H9 (cell line): Measurements from ENCODE around the gene RBM4B. TPM values are rescaled to one million over a fixed set of nuclear protein-coding genes. Genes with fewer than 3 reads are reported as not detected.

Experiments used
- DNase-seq: peaks from one replicate; pipeline ENCODE4 v3.0.0-alpha.2; 2017
- H2AFZ ChIP-seq: one replicate; pipeline ENCODE4 v1.6.1; 2013; ENCODE audit warnings: mild to moderate bottlenecking, low read length, control low read depth, moderate library complexity
- H2AK5ac ChIP-seq: 2 replicates; pipeline ENCODE4 v1.6.1; 2013; ENCODE audit warnings: low read length, control low read depth, mixed read lengths; ENCODE audit not compliant: insufficient read length
- H2BK120ac ChIP-seq: one replicate; pipeline ENCODE4 v1.6.1; 2013; ENCODE audit warnings: low read depth, mild to moderate bottlenecking, low read length, control low read depth, inconsistent platforms; ENCODE audit not compliant: poor library complexity, severe bottlenecking
- H2BK12ac ChIP-seq: 2 replicates; pipeline ENCODE4 v1.6.1; 2013; ENCODE audit warnings: low read length, control low read depth, mixed read lengths, low read depth; ENCODE audit not compliant: insufficient read length
- H2BK15ac ChIP-seq: 2 replicates; pipeline ENCODE4 v1.6.1; 2013; ENCODE audit warnings: low read depth, low read length, control low read depth
- H2BK20ac ChIP-seq: one replicate; pipeline ENCODE4 v1.6.1; 2013; ENCODE audit warnings: low read depth, mild to moderate bottlenecking, low read length, control low read depth, inconsistent platforms; ENCODE audit not compliant: poor library complexity, severe bottlenecking
- H2BK5ac ChIP-seq: 2 replicates; pipeline ENCODE4 v1.6.1; 2013; ENCODE audit warnings: low read length, control low read depth, mixed read lengths; ENCODE audit not compliant: insufficient read length
- H3K14ac ChIP-seq: 2 replicates; pipeline ENCODE4 v1.6.1; 2013; ENCODE audit warnings: low read length, control low read depth; ENCODE audit not compliant: insufficient read depth
- H3K18ac ChIP-seq: 2 replicates; pipeline ENCODE4 v1.6.1; 2013; ENCODE audit warnings: low read depth, mild to moderate bottlenecking, mixed read lengths, low read length, control low read depth; ENCODE audit not compliant: insufficient read length
- H3K23ac ChIP-seq: 2 replicates; pipeline ENCODE4 v1.6.1; 2013; ENCODE audit warnings: low read length, control low read depth, mixed read lengths, low read depth; ENCODE audit not compliant: insufficient read length
- H3K23me2 ChIP-seq: 2 replicates; pipeline ENCODE4 v1.6.1; 2013; ENCODE audit warnings: low read depth, mild to moderate bottlenecking, mixed read lengths, low read length, control low read depth; ENCODE audit not compliant: insufficient read length, poor library complexity, severe bottlenecking
- H3K27ac ChIP-seq: 2 replicates; pipeline ENCODE4 v1.5.1; 2013; ENCODE audit warnings: low read length, control low read depth, mixed read lengths, low read depth; ENCODE audit not compliant: insufficient read length
- H3K27me3 ChIP-seq: 2 replicates; pipeline ENCODE4 v1.6.1; 2013; ENCODE audit warnings: low read length, control low read depth, inconsistent platforms; ENCODE audit not compliant: insufficient read depth
- H3K4ac ChIP-seq: 2 replicates; pipeline ENCODE4 v1.6.1; 2013; ENCODE audit warnings: low read depth, mild to moderate bottlenecking, control low read depth, inconsistent platforms, low read length, moderate library complexity
- H3K4me1 ChIP-seq: 2 replicates; pipeline ENCODE4 v1.6.1; 2013; ENCODE audit warnings: low read length, control low read depth, inconsistent platforms; ENCODE audit not compliant: insufficient read depth
- H3K4me2 ChIP-seq: 2 replicates; pipeline ENCODE4 v1.6.1; 2013; ENCODE audit warnings: low read length, control low read depth, mixed read lengths; ENCODE audit not compliant: insufficient read length, insufficient read depth
- H3K56ac ChIP-seq: 2 replicates; pipeline ENCODE4 v1.6.1; 2013; ENCODE audit warnings: low read depth, mild to moderate bottlenecking, mixed read lengths, low read length, control low read depth; ENCODE audit not compliant: insufficient read length
- H3K79me1 ChIP-seq: 2 replicates; pipeline ENCODE4 v1.6.1; 2013; ENCODE audit warnings: low read depth, mild to moderate bottlenecking, moderate library complexity, low read length, control low read depth, inconsistent platforms; ENCODE audit not compliant: insufficient read depth, poor library complexity, severe bottlenecking
- H3K79me2 ChIP-seq: 2 replicates; pipeline ENCODE4 v1.6.1; 2013; ENCODE audit warnings: low read length, control low read depth, inconsistent platforms; ENCODE audit not compliant: insufficient read depth
- H3K9ac ChIP-seq: 2 replicates; pipeline ENCODE4 v1.6.1; 2013; ENCODE audit warnings: low read length, control low read depth, mixed read lengths; ENCODE audit not compliant: insufficient read length; ENCODE audit errors: extremely low read depth
- H3K9me3 ChIP-seq: one replicate; pipeline ENCODE4 v1.6.1; 2013; ENCODE audit warnings: low read depth, low read length, inconsistent platforms; ENCODE audit not compliant: control insufficient read depth
- H3T11ph ChIP-seq: one replicate; pipeline ENCODE4 v1.6.1; 2013; ENCODE audit warnings: mild to moderate bottlenecking, low read length, control low read depth, inconsistent platforms
- H4K20me1 ChIP-seq: one replicate; pipeline ENCODE4 v1.6.1; 2013; ENCODE audit not compliant: control insufficient read depth, insufficient read length, insufficient read depth
- H4K5ac ChIP-seq: 2 replicates; pipeline ENCODE4 v1.6.1; 2013; ENCODE audit warnings: low read depth, mild to moderate bottlenecking, mixed read lengths, low read length, control low read depth; ENCODE audit not compliant: insufficient read length
- H4K8ac ChIP-seq: replicated peaks from 2 replicates; pipeline ENCODE4 v1.6.1; 2013; ENCODE audit warnings: low read length, control low read depth, mixed read lengths, low read depth; ENCODE audit not compliant: insufficient read length
- H4K91ac ChIP-seq: 2 replicates; pipeline ENCODE4 v1.6.1; 2013; ENCODE audit warnings: low read depth, mild to moderate bottlenecking, moderate library complexity, mixed read lengths, low read length, control low read depth; ENCODE audit not compliant: insufficient read length
- H3K27ac Mint-ChIP-seq, 3 experiments: 2 replicates in 2 of 3; 3 replicates in 1 of 3; pipeline ENCODE4 v1.8.0; 2020 to 2021; ENCODE audit warnings: mixed read lengths in 3 of 3, mild to moderate bottlenecking in 1 of 3, moderate library complexity in 1 of 3
- H3K27me3 Mint-ChIP-seq: 2 replicates; pipeline ENCODE4 v1.8.0; 2021; ENCODE audit warnings: low read depth, mild to moderate bottlenecking, moderate library complexity, mixed read lengths
- H3K36me3 Mint-ChIP-seq, 3 experiments: 2 replicates in 2 of 3; 3 replicates in 1 of 3; pipeline ENCODE4 v1.8.0; 2020 to 2021; ENCODE audit warnings: low read depth in 3 of 3, mixed read lengths in 3 of 3; ENCODE audit not compliant: insufficient read depth in 1 of 3
- H3K4me1 Mint-ChIP-seq, 2 experiments: 2 replicates each; pipeline ENCODE4 v1.8.0; 2020; ENCODE audit warnings: mixed read lengths in 2 of 2
- H3K4me3 Mint-ChIP-seq, 2 experiments: 2 replicates in 1 of 2; 3 replicates in 1 of 2; pipeline ENCODE4 v1.8.0; 2020 to 2021; ENCODE audit warnings: mild to moderate bottlenecking in 2 of 2, mixed read lengths in 2 of 2, moderate library complexity in 1 of 2
- H3K9me3 Mint-ChIP-seq, 2 experiments: 2 replicates in 1 of 2; 3 replicates in 1 of 2; pipeline ENCODE4 v1.8.0; 2020; ENCODE audit warnings: mild to moderate bottlenecking in 2 of 2, mixed read lengths in 2 of 2, moderate library complexity in 1 of 2
- CTCF ChIP-seq: fragments of 200-600 bp; sonication (generic); conservative IDR thresholded peaks from 3 replicates; pipeline ENCODE4 v1.8.0; 2021; ENCODE audit warnings: antibody characterized with exemption, mild to moderate bottlenecking
- WGBS: extraction: QIAGEN DNeasy Blood & Tissue Kit; methylation state at CpG from one replicate; pipeline ENCODE4 v1.1.7; 2013; ENCODE audit warnings: missing lambda C conversion rate, low lambda C conversion rate, mixed read lengths; ENCODE audit not compliant: insufficient read length; ENCODE audit errors: extremely low coverage; 5-methylcytosine and 5-hydroxymethylcytosine counted together
- total RNA-seq: library from RNA; stranded (reverse); gene quantifications from 2 replicates; pipeline ENCODE4 v1.2.1, GENCODE V29; 2021

Gene RBM4B
- total RNA-seq, 1 experiment from 2014 or later = 34.0 TPM

GRCh38 chr11:66694056-66694410, 16.3 kb upstream of the RBM4B start:
- Histone ChIP-seq H4K91ac (no peak overlapping the region), H2BK12ac (no peak overlapping the region), H4K8ac (no peak overlapping the region), H3K4me1 (no peaks in the 10 kb centered on the region), H2AFZ (no peak overlapping the region), H3K9ac (no peak overlapping the region), H3K79me1 (no peaks in the 10 kb centered on the region), H3K79me2 (no peaks in the 10 kb centered on the region), H2BK120ac (no peak overlapping the region), H3T11ph (no peak overlapping the region), H3K4ac (no peak overlapping the region), H4K20me1 (no peaks in the 10 kb centered on the region), H2BK15ac (no peak overlapping the region), H2AK5ac (no peak overlapping the region), H4K5ac (no peak overlapping the region), H2BK5ac (no peak overlapping the region), H3K14ac (no peak overlapping the region), H3K27ac (no peak overlapping the region), H3K23me2 (no peaks in the 10 kb centered on the region), H3K27me3 (no peaks in the 10 kb centered on the region), H3K4me2 (no peak overlapping the region), H3K9me3 (no peaks in the 10 kb centered on the region), H3K56ac (no peak overlapping the region), H3K23ac (no peak overlapping the region), H3K18ac (no peak overlapping the region), H2BK20ac (no peak overlapping the region)
- H3K4me3 Mint-ChIP-seq = no peak overlapping the region
- peaks cover 5 to 8% of the 10 kb centered on the region in 2 experiments; a peak in 1 of 4 replicates for H3K4me1 Mint-ChIP-seq
- peak overlapping the region in 1 of 3 experiments; percentile 68; a peak in 1 of 7 replicates for H3K27ac Mint-ChIP-seq
- no peak for TF ChIP-seq CTCF
- no peak for DNase-seq
- H3K9me3 Mint-ChIP-seq = no peaks in the 10 kb centered on the region; a peak in 1 of 5 replicates
- peaks cover 16 to 92% (median 91%) of the 10 kb centered on the region in 3 experiments for H3K36me3 Mint-ChIP-seq
- no CpG with 5 or more reads among the region's 13 CpGs for WGBS
- no peaks in the 10 kb centered on the region for H3K27me3 Mint-ChIP-seq
